ENCODE results near the gene GOLGA6L9.
A peak's percentile ranks its signal among the peaks of the same experiment; 100 is the strongest.
"Not testable (repeated sequence)": the region's sequence is repeated elsewhere in the genome, so short reads cannot be mapped to it uniquely, and the experiment has no call there.

GOLGA6L9 gene

GRCh38 chr15:82420966-82421365 lies 8.7 kb upstream of the GOLGA6L9 start:
- not testable (repeated sequence) for FAIRE-seq; DNase-seq (ENCODE audit: insufficient read length, low spot score)

- not testable (repeated sequence) for DNase-seq (ENCODE audit: insufficient read length, low spot score); FAIRE-seq
Measured at GRCh38 chr15:82427117-82427516, 2.5 kb upstream of the GOLGA6L9 start.

- not testable (repeated sequence) for DNase-seq (ENCODE audit: insufficient read length, low spot score); FAIRE-seq
Measured at GRCh38 chr15:82445420-82445819, 15.8 kb downstream of the GOLGA6L9 start.

GRCh38 chr15:82457336-82457735 lies 27.7 kb downstream of the GOLGA6L9 start:
- FAIRE-seq: not testable (repeated sequence)

GRCh38 chr15:82465629-82466028 lies 36.0 kb downstream of the GOLGA6L9 start:
- not testable (repeated sequence) for FAIRE-seq; DNase-seq (ENCODE audit: insufficient read length, low spot score)

More at GRCh38 chr15:82457336-82457735, 27.7 kb downstream of the GOLGA6L9 start:
- not testable (repeated sequence) for DNase-seq (ENCODE audit: insufficient read length, low spot score)

GRCh38 chr15:82468205-82468604 lies 38.6 kb downstream of the GOLGA6L9 start:
- DNase-seq (ENCODE audit: insufficient read length, low spot score); FAIRE-seq: not testable (repeated sequence)

- not testable (repeated sequence) for FAIRE-seq; DNase-seq (ENCODE audit: insufficient read length, low spot score)
Measured at GRCh38 chr15:82469381-82469780, 39.8 kb downstream of the GOLGA6L9 start.

- not testable (repeated sequence) for FAIRE-seq
- peak; percentile 7 for DNase-seq (ENCODE audit: insufficient read length, low spot score)
Measured at GRCh38 chr15:82472269-82472982, 42.8 kb downstream of the GOLGA6L9 start.

- DNase-seq (ENCODE audit: insufficient read length, low spot score); FAIRE-seq: not testable (repeated sequence)
Measured at GRCh38 chr15:82474596-82475325, 45.1 kb downstream of the GOLGA6L9 start.

GRCh38 chr15:82475345-82475967 lies 45.8 kb downstream of the GOLGA6L9 start:
- not testable (repeated sequence) for DNase-seq (ENCODE audit: insufficient read length, low spot score); FAIRE-seq

- DNase-seq (ENCODE audit: insufficient read length, low spot score); FAIRE-seq: not testable (repeated sequence)
Measured at GRCh38 chr15:82476697-82477342, 47.2 kb downstream of the GOLGA6L9 start.

- not testable (repeated sequence) for DNase-seq (ENCODE audit: insufficient read length, low spot score); FAIRE-seq
Measured at GRCh38 chr15:82477343-82478057, 47.9 kb downstream of the GOLGA6L9 start.

Data from GM12891 (cell line).